Fibroblast of skin of left biceps (primary cell): Measurements from ENCODE around the gene ZNF79.

Source experiments
- DNase-seq, 2 experiments: peaks; one replicate each; pipeline ENCODE4 v3.0.0-alpha.2; 2013; ENCODE audit warnings: low read depth in 2 of 2

ZNF79 gene

GRCh38 chr9:127398275-127398647, 25.9 kb upstream of the ZNF79 start:
- DNase-seq, result no peak

GRCh38 chr9:127398715-127399400, 25.3 kb upstream of the ZNF79 start:
- DNase-seq, result no peak

DNA sequence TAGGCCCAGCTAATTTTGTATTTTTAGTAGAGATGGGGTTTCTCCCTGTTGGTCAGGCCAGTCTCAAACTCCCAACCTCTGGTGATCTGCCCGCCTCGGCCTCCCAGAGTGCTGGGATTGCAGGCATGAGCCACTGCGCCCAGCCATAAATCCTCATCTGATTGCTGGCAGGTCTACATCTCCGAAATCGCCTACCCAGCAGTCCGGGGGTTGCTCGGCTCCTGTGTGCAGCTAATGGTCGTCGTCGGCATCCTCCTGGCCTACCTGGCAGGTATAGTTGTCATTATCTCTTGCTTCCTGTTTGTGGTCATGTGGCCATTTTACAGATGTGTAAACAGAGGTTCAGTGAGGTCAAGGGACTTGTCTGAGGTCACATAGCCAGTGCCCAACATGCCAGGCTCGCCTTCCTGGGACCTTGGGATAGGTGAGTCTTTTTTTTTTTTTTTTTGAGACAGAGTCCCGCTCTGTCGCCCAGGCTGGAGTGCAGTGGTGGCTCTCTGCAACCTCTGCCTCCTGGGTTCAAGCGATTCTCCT, 24.4 kb upstream of the ZNF79 start:
- no peak for DNase-seq

- no peak for DNase-seq
Observed at GRCh38 chr9:127402401-127403090, 21.6 kb upstream of the ZNF79 start.

GRCh38 chr9:127403507-127404192, 20.5 kb upstream of the ZNF79 start:
- no peak for DNase-seq

- DNase-seq, result no peak
Observed at GRCh38 chr9:127404631-127405030, 19.6 kb upstream of the ZNF79 start.

- no peak for DNase-seq
Observed at GRCh38 chr9:127405344-127406125, 18.6 kb upstream of the ZNF79 start.

GRCh38 chr9:127406799-127407491, 17.2 kb upstream of the ZNF79 start:
- DNase-seq, result no peak

- DNase-seq, result no peak
Observed at GRCh38 chr9:127407492-127407843, 16.7 kb upstream of the ZNF79 start.

GRCh38 chr9:127411122-127411521, 13.1 kb upstream of the ZNF79 start:
- no peak for DNase-seq

GRCh38 chr9:127415141-127415540, 9.0 kb upstream of the ZNF79 start:
- no peak for DNase-seq

DNA sequence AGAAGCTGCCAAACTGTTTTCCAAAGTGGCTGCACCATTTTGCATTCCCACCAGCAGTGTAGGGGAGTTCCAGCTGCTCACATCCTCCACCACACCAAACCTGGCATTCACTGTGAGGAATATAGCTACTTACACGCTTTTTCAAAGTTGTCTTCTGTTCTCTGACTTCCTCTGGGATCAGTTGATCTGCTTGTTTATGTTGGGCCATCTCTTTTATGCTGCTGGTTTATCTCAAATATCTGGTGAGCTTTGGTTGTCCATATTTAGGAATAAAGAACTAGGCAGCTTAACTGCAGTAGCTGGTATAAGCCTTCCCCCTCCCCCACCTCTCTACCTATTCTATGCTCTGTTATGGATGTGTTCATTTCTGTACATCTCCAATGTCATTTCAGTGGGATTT, 8.5 kb upstream of the ZNF79 start:
- DNase-seq, result no peak

- DNase-seq, result no peak
Observed at GRCh38 chr9:127417131-127418036, 6.8 kb upstream of the ZNF79 start.

- no peak for DNase-seq
Observed at GRCh38 chr9:127418037-127418471, 6.1 kb upstream of the ZNF79 start.

GRCh38 chr9:127419348-127419747, 4.8 kb upstream of the ZNF79 start:
- no peak for DNase-seq

DNA sequence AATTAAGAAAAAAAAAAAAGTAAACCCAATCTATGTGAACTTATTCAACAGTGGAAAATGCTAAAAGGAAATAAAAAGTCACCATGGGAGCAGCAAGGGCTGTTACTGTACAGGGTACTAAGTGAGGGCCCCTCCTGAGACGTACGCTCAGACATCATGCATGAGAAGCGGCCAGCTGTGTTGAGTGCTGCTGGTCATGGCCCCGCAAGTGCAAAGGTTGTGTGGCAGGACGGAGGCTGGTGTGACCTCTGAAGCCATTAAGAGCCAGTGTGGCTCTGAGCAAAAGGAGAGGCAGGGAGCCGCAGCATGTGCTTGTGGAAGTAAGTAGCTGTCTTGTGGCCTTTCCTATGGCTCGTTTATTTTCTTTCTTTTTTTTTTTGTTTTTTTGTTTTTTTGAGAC, 3.1 kb upstream of the ZNF79 start:
- no peak for DNase-seq

- no peak for DNase-seq
Observed at GRCh38 chr9:127422133-127422782, 1.9 kb upstream of the ZNF79 start.

GRCh38 chr9:127422787-127423186, 1.4 kb upstream of the ZNF79 start:
- DNase-seq, result no peak

DNA sequence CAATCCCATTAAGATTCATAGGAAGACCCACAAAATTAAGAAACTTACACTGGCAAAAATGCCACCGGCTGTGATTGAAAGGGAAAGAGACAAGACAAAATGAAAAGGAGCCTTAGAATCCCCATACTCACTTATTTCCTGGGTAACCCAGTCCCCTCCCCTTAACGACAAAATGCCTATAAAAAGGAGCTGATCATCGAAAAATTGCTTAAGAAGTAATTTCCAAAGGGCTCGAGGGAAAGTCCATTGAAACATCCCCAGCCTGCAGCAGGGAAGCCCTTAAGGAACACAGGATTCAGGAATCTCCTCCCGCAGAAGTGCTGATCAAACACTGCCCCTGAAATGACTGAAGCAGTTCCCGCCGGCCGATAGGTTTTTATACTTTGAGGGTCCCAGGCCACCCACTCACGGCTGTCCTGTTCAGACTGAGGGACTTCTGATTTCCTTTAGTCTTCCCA, 677 bp upstream of the ZNF79 start:
- DNase-seq, result no peak

- DNase-seq, result no peak
Observed at GRCh38 chr9:127424676-127424999, 456 bp downstream of the ZNF79 start.
